Measurements from ENCODE around the gene ZNF483. TPM values are rescaled to one million over a fixed set of nuclear protein-coding genes. Genes with fewer than 3 reads are reported as not detected.
"Not testable (repeated sequence)": the region's sequence is repeated elsewhere in the genome, so short reads cannot be mapped to it uniquely, and the experiment has no call there.

The ZNF483 gene
- total RNA-seq, 6 experiments from 2014 or later = 0.33 to 0.94 (median 0.84) TPM

DNA sequence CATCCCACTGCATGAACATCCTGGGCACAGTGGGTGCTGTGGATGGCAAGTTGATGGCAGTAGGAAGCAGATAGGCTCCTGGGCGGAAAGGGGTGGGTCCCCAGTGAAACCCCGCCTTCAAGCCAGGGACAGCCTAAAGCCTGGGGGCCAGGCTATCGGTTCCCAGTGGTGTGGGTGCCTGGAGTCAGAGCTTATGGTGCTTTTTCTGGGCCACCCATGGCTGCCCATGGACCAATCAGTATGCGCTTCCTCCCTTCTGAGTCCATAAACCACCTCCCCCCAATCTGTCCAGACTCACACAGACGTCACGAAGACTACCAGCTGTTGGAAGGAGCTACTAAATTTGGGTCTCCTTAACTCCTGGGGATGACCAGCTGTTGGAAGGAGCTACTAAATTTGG is 23.3 kb upstream of the ZNF483 start:
- no peaks in the 10 kb centered on the region for H3K9me3 Mint-ChIP-seq
- H3K36me3 Mint-ChIP-seq (ENCODE audit: low read depth) = no peaks in the 10 kb centered on the region
- TF ChIP-seq CTCF (IDR thresholded peaks at IDR 0.05) = no peak
- DNase-seq = no peak
- no peak overlapping the region for H3K27ac Mint-ChIP-seq
- H3K27me3 Mint-ChIP-seq (ENCODE audit: insufficient read depth) = no peaks in the 10 kb centered on the region; the same call in none of the 2 replicates
- H3K4me3 Mint-ChIP-seq = no peak overlapping the region
- H3K4me1 Mint-ChIP-seq (ENCODE audit: low read depth) = no peaks in the 10 kb centered on the region

GRCh38 chr9:111502506-111502905 is 22.5 kb upstream of the ZNF483 start:
- Mint-ChIP-seq H3K4me1 (ENCODE audit: low read depth) (no peaks in the 10 kb centered on the region), H3K27ac (no peak overlapping the region), H3K4me3 (no peak overlapping the region), H3K36me3 (ENCODE audit: low read depth) (no peaks in the 10 kb centered on the region), H3K9me3 (no peaks in the 10 kb centered on the region), H3K27me3 (ENCODE audit: insufficient read depth) (no peaks in the 10 kb centered on the region; the same call in none of the 2 replicates)
- TF ChIP-seq CTCF (IDR thresholded peaks at IDR 0.05) = no peak
- no peak for DNase-seq

DNA sequence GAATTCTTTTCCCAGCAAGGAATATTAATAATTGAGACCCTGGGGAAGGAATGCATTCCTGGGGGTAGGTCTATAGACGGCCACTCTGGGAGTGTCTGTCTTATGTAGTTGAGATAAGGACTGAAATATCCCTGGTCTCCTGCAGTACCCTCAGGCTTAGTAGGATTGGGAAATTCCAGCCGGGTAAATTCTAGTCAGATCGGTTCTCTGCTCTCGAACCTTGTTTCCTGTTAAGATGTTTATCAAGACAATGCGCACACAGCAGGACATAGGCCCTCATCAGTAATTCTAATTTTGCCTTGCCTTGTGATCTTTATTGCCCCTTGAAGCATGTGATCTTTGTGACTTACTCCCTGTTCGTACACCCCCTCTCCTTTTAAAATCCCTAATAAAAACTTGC is 13.4 kb upstream of the ZNF483 start:
- not testable (repeated sequence) for H3K27me3 Mint-ChIP-seq (ENCODE audit: insufficient read depth); H3K4me1 Mint-ChIP-seq (ENCODE audit: low read depth); H3K27ac Mint-ChIP-seq; H3K4me3 Mint-ChIP-seq; H3K9me3 Mint-ChIP-seq; DNase-seq
- peaks cover 13% of the 10 kb centered on the region; the same call in 1 of the 2 replicates for H3K36me3 Mint-ChIP-seq (ENCODE audit: low read depth)

DNA sequence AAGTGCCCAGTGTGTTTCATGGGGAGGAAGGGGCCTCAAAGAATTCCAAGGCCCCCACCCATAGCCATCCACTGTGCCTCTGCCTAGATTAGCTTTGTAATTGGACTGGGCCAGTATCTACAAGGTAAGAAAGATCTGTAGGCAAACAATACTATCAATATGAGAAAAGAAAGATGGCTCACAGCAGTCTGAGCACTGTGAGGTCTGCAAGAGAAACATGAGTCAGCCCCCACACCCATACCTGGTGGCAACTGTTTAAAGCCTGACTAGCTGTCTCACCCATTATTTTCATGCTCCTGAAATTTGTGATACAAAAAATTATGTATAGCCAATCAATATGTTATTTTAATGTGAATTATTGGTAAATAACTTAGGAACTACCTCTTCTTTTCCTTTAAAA is 10.0 kb upstream of the ZNF483 start:
- H3K27me3 Mint-ChIP-seq (ENCODE audit: insufficient read depth) = peaks cover 3% of the 10 kb centered on the region
- peaks cover 13% of the 10 kb centered on the region; the same call in 1 of the 2 replicates for H3K36me3 Mint-ChIP-seq (ENCODE audit: low read depth)
- TF ChIP-seq CTCF (IDR thresholded peaks at IDR 0.05) = no peak
- H3K4me3 Mint-ChIP-seq = no peak overlapping the region
- H3K9me3 Mint-ChIP-seq = peaks cover 7% of the 10 kb centered on the region
- H3K27ac Mint-ChIP-seq = no peak overlapping the region
- H3K4me1 Mint-ChIP-seq (ENCODE audit: low read depth) = no peaks in the 10 kb centered on the region
- no peak for DNase-seq

DNA sequence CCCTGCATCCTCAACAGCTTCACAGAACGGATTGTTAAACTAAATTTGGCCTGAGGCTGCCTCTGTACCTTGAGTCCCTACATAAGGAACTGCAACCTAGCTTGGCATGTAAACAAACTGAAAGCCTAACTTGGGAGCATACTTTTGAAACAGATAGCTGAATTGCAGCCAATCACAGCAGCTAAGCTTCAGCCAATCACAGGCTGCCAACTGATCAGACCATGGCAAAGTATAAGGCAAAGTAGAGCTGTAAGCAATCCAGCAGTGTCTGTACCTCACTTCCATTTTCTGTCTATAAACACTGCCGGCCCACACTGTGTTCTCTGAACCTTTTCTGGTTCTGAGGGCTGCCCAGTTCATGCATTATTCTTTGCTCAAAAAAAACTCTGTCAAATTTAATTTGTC is 8.9 kb upstream of the ZNF483 start:
- H3K9me3 Mint-ChIP-seq = peaks cover 7% of the 10 kb centered on the region
- H3K36me3 Mint-ChIP-seq (ENCODE audit: low read depth) = 0 out of 2 replicates have a peak, but pooled peaks cover 8% of the 10 kb centered on the region
- peaks cover 8% of the 10 kb centered on the region for H3K27me3 Mint-ChIP-seq (ENCODE audit: insufficient read depth)
- H3K27ac Mint-ChIP-seq = no peak overlapping the region
- no peak overlapping the region for H3K4me3 Mint-ChIP-seq
- no peak for TF ChIP-seq CTCF (IDR thresholded peaks at IDR 0.05)
- DNase-seq = no peak
- no peaks in the 10 kb centered on the region for H3K4me1 Mint-ChIP-seq (ENCODE audit: low read depth)

DNA sequence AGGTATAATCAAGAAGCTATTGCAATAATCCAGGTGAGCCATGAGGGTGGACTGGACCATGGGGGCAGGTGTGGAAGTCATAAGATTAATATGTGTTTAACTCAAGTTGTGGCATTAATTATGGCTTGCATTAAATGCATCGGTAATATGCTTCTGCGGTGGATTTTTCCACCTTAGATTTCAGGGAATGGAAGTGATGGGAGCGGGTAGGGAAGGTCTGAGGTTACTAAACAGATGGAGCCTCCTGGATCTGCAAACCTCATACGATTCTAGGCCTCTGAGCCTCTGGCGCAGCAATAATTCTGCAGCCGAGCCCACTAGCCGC is 286 bp upstream of the ZNF483 start:
- Mint-ChIP-seq H3K4me1 (ENCODE audit: low read depth) (peaks cover 24% of the 10 kb centered on the region), H3K9me3 (peaks cover 4% of the 10 kb centered on the region; the same call in 1 of the 2 replicates), H3K4me3 (peak overlapping the region; percentile 87), H3K27me3 (ENCODE audit: insufficient read depth) (peaks cover 8% of the 10 kb centered on the region), H3K36me3 (ENCODE audit: low read depth) (peaks cover 5% of the 10 kb centered on the region; the same call in 1 of the 2 replicates), H3K27ac (no peak overlapping the region)
- TF ChIP-seq CTCF (IDR thresholded peaks at IDR 0.05) = no peak
- no peak for DNase-seq

All from HFFc6 (cell line).